KOPT-K1 (cell line): Measurements from ENCODE around the gene TWIST2.

ENCODE experiments used
- H3K27ac ChIP-seq: fragments of 200-600 bp; sonication (generic); 2 replicates; pipeline ENCODE4 v1.5.1; 2016; ENCODE audit warnings: antibody characterized with exemption, mild to moderate bottlenecking, low read depth, low read length; ENCODE audit not compliant: poor library complexity, severe bottlenecking
- H3K36me3 ChIP-seq: fragments of 200-600 bp; sonication (generic); 2 replicates; pipeline ENCODE4 v1.5.1; 2017; ENCODE audit warnings: antibody characterized with exemption, mild to moderate bottlenecking, low read length, moderate library complexity; ENCODE audit not compliant: insufficient read depth
- H3K9me3 ChIP-seq: fragments of 200-600 bp; sonication (generic); 2 replicates; pipeline ENCODE4 v1.5.1; 2017; ENCODE audit warnings: antibody characterized with exemption, low read length, mild to moderate bottlenecking; ENCODE audit not compliant: insufficient read depth, poor library complexity, severe bottlenecking

TWIST2 gene

DNA sequence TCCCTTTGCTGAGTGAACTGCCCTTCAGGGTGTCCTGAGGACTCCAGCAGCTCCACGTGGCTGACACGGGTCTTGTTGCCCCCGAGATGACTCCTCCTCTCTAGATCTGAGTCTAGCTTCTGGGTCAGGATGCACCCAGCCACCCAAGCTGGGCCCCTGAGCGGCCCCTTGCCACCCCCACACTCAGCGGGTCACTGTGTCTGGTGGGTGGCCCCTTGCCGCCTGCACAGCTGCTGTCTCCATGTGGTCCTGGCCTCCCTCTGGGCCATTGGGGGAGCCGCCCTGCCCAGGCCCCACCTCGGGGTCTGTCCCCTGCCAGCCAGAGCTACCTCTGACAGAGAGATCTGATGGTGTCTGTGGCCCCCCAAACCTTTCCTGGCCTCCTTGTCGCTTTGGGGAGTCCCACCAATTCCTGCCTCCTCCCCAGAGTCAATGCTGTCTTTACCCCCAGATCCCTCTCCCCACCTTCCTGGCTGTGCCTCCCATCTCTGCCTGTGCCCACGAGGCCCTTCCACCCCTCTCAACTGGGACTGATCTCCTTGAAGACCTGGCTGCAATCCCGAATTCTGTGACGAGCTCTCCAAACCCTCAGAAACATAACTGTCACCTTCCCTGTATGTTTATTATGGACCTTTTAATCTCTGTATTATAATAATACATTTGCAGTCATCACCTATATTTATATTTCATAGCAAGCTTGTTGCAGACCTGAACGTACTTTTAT lies 46.5 kb downstream of the TWIST2 start:
- Histone ChIP-seq H3K36me3 (no peaks in the 10 kb centered on the region), H3K27ac (no peak overlapping the region), H3K9me3 (no peaks in the 10 kb centered on the region)

DNA sequence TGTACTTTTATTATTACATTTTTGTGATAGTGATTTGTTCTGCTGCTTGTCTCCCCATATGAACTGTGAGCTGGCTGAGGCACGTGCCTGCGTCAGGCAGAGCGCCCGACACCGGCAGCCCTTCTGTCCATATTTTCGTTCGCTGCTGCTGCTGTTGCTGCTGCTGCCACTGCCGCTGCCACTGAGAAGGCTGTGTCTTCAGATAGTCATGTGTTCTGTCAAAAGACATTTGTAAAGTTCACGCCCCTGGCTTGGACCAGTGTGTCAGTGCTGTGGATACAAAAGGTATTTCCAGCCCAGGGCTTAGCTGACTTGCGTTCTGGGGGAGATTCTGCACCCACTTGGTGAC lies 47.0 kb downstream of the TWIST2 start:
- Histone ChIP-seq H3K27ac (no peak overlapping the region), H3K9me3 (no peaks in the 10 kb centered on the region), H3K36me3 (no peaks in the 10 kb centered on the region)

DNA sequence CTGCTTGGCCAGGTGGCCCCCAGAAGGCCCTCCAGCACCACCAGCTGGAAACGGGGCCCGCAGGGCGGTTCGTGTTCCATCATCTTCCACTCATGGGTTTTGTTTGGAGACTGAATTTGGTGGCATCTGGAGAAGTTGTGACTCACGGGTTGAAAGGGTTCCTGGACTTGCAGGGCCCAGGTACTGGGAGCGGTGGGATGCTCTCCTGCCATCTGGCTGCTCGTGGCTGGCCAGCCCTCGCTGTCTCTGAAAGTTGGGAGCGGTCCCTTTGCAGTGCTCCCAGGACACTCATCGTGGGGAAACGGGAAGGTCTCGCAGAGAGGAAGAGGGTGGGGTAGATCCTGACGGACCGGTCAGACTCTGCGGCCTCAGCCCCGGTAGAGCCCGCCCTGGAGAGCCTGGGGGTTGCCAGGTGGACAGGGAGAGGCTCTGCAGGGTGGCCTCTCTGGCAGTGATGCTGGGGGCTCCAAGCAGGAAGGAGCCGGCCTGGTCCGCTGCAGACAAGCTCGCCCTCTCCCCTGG lies 47.5 kb downstream of the TWIST2 start:
- Histone ChIP-seq H3K9me3 (no peaks in the 10 kb centered on the region), H3K27ac (no peak overlapping the region), H3K36me3 (no peaks in the 10 kb centered on the region)

DNA sequence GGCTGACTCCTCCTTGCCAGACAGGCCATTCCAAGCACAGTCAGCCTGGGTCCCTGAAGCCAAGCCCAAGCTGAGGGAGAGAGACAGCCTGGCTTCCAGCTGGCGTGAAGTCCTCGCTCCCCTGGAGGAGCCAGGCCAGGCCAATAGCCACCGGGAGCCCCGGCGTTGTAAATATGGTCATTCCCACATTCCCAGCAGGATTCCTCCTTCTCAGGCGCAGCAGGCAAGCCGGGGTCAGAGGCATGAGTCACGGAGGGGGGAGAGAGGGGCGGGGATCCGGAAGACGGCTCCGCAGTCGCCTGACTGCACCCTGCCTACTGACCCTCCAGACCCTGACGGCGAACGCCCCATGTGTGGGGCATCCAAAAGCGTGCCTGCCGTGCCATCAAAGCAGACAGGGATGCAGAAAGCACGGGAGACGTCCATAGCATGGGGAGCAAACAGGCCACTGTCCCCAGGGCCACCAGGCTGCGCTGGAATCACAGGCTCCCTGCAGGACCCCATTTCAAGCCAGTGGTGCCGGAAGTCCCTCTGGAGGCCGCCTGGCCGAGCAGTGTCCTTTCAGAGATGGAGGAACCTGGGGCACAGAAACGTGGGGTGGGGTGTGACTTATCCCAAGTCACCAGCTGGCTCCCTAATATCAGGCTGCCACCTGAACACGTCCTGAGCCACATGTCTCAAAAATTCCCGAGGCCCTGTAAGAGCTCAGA lies 48.2 kb downstream of the TWIST2 start:
- H3K9me3 ChIP-seq, result no peaks in the 10 kb centered on the region
- H3K27ac ChIP-seq, result no peak overlapping the region
- H3K36me3 ChIP-seq, result no peaks in the 10 kb centered on the region

DNA sequence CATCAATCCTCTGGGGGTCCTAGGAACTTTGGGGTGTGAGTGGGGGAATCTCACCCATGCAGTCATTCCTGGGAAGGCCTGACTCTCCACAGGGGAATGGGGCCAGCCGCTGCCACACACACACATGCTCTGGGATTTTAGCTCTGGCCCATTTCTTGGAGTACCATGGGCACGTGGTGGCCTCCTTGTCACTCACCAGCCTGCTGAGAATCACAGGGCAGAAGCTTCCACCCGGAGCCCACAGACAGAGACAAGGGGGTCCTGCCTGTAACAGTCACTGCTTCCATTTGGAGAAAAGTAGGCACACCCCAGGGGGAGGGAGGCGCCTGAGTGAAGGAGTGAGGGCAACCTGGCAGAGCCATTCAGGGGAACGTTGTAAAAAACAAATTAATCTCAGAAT lies 48.8 kb downstream of the TWIST2 start:
- Histone ChIP-seq H3K9me3 (no peaks in the 10 kb centered on the region), H3K27ac (no peak overlapping the region), H3K36me3 (no peaks in the 10 kb centered on the region)

DNA sequence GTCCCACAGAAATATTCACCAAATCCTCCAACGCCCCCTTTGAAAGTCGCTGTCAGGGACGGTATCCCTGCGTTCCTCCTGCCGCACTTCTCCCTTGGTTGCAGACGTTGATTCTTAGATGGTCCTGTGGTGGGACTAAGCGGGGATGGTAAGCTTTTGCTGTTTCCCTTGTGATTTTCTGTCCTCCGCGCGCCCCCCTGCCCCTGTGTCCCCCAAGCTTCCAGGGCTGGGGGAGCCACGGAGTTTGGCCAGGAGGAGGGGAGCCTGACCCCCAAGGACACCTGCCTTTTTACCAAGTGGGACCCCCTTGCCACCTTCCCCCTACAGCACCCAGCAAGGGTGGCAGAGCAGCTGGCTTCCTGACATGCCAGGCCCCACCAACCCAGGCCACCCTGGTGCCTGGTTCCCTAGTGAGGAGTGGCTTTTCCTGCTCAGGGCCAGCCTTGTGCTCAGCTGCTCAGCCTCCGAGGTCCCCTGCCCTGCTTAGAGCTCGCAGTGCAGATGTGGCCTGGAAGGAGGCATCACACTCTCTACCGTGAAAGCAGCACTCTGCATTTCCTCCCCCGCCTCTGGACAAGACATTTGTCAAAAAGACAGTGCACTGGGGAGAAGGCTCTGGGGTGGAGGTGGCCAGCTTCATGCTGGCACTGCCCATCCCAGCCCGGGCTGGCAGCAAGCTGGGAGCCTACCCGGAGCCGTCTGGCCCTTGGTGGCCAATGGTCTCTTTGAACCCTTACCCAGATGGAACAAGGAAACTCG lies 49.4 kb downstream of the TWIST2 start:
- no peaks in the 10 kb centered on the region for H3K36me3 ChIP-seq
- no peaks in the 10 kb centered on the region for H3K9me3 ChIP-seq
- no peak overlapping the region for H3K27ac ChIP-seq

DNA sequence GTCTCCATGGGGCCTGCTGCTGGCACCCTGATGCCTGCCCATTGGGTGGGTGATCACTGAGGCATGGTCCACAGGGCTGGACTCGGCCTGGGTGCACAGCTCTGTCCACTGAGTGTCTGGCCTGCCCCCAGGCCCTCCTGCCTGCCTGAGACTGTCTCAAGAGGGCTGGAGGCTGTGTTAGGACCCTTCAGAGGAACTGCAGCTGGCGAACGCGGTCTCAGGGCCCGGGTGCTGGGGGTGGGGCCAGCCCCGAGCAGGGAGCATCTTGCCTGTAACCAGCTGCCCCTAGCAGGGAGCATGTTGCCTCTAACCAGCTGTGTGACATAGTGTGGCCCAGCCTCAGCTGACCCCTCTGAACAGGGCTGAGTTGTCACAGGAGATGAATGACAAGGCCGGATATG lies 50.0 kb downstream of the TWIST2 start:
- Histone ChIP-seq H3K36me3 (no peaks in the 10 kb centered on the region), H3K27ac (no peak overlapping the region), H3K9me3 (no peaks in the 10 kb centered on the region)

DNA sequence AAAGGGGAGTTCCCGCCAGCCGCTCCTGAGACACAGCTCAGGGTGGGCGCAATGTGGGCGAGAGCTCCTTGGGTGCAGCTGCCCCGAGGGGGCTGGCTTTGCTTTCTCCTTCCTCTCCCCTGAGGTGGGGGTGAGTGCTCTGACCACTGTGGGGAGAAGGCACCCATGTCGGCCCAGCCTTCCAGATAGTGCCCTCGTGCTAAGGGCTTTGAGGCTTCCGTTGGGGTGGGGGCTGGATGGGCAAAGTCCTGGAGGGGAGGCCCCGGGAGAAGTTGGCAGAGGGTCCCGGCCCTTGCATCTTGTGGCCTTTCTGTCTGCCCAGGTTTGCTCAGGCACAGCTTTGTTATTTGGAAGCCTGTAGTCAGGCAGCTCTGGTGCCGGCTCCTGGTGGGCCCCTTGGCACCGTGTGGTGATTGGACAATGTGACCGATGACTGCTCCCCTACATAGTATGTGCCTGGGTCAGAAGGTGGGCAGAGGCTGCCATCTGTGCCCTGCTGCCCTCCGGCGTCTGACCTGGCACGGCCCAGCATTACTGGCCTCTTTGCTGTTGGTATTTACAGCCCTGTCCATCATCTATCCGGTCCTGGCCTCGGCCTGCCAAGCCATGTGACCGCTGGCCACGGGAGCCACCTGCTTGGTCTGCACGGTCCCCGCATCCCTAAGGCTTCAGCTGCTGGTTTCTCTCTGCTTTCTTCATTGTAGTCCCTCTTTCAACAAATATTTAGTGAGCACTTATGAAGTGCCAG lies 50.8 kb downstream of the TWIST2 start:
- Histone ChIP-seq H3K36me3 (no peaks in the 10 kb centered on the region), H3K9me3 (no peaks in the 10 kb centered on the region), H3K27ac (no peak overlapping the region)

DNA sequence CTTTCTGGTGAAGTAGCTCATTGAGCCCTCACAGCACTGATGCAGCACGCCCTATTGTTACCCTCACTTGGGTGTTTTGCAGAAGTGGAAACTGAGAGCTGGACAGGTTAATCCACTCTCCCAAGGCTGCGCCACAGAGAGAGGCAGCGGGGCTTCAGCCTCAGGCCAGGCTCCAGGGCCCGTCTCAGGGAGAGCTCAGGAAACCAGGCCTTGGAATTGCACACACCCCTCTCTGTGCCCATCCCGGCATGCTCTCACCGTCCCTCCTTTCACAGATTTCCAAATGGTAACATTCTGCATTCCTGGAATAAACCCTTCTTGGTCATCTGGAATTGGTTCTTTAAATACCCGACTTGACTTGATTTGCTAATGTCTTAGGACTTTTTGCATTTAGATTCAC lies 51.5 kb downstream of the TWIST2 start:
- no peak overlapping the region for H3K27ac ChIP-seq
- no peaks in the 10 kb centered on the region for H3K36me3 ChIP-seq
- H3K9me3 ChIP-seq, result no peaks in the 10 kb centered on the region

DNA sequence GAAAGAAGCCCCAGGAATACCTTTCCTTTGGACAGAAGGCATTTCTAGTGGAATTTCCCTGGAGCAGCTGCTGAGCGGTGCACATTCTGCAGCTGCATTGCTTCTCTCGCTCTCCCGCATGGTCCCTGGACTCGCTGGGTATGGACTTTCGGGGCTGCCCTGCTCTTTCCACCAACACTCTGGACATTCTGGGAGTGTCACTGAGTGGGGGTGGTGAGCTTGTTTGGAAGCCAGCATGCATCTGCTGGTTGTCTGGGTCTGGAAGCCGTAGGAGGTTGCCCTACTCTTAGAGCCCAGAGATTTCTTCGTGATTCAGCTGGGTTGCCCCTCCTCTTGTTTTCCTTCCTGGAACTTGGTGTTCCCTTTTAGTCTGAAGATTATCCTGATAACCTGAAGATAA lies 52.6 kb downstream of the TWIST2 start:
- no peaks in the 10 kb centered on the region for H3K9me3 ChIP-seq
- no peaks in the 10 kb centered on the region for H3K36me3 ChIP-seq
- H3K27ac ChIP-seq, result no peak overlapping the region

DNA sequence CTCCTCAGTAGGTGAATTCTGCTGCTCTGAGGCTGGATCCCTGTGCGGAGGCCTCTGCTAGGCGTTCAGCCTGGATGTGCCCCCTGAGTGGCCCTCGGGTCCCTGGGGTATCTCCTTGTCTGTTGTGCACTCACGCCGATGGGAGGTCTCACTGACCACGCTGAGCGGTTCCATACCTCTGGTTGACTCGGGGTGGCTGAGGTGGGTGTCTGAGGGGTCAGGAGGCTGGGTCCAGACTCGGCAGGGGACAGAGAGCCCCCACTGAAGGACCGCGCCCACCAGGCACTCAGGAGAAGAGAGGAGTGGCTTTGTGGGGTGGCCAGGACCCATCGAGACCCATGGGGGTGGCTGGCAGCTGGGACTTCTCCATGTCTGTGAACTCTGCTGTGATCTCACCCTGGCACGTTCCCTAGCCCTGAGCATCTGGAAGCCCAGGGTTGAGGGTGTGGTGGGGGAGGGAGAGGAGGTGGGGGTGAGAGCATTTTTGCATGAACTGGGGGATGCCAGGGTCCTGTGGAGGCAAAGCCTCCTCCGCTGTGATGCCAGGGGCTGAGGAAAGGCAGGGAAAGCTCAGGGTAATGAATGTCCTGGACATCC lies 53.7 kb downstream of the TWIST2 start:
- Histone ChIP-seq H3K9me3 (no peaks in the 10 kb centered on the region), H3K27ac (no peak overlapping the region), H3K36me3 (no peaks in the 10 kb centered on the region)

DNA sequence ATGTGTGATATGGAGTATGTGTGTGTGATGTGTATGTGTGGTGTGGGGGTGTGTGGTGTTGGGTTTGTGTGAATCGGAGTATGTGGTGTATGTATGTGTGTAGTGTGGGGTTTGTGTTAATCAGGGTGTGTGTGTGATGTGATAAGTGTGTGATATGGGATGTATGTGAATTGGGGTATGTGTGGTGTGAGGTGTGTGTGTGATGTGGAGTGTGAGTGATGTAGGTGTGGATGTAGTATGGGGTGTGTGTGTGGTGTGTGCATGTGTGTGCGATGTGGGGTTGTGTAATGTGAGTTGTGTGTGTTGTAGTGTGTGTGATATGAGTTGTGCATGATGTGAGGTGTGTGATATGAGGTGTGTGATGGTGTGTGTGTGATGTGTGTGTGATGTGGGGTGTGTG lies 54.4 kb downstream of the TWIST2 start:
- H3K9me3 ChIP-seq, result no peaks in the 10 kb centered on the region
- H3K27ac ChIP-seq, result no peak overlapping the region
- H3K36me3 ChIP-seq, result no peaks in the 10 kb centered on the region

DNA sequence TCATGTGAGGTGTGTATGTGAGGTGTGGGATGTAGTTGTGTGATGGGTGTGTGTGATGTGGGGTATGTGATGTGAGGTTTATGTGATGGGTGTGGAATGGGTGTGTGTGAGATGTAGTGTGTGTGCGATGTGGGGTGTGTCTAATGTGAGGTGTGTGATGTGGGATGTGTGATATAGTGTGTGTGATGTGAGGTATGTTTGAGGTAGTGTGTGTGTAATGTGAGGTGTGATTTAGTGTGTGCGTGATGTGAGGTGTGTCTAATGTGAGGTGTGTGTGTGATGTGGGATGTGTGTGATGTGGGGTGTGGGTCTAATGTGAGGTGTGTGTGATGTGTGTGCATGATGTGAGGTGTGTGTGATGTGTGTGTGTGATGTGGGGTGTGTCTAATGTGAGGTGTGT lies 55.3 kb downstream of the TWIST2 start:
- no peaks in the 10 kb centered on the region for H3K9me3 ChIP-seq
- no peaks in the 10 kb centered on the region for H3K36me3 ChIP-seq
- no peak overlapping the region for H3K27ac ChIP-seq

DNA sequence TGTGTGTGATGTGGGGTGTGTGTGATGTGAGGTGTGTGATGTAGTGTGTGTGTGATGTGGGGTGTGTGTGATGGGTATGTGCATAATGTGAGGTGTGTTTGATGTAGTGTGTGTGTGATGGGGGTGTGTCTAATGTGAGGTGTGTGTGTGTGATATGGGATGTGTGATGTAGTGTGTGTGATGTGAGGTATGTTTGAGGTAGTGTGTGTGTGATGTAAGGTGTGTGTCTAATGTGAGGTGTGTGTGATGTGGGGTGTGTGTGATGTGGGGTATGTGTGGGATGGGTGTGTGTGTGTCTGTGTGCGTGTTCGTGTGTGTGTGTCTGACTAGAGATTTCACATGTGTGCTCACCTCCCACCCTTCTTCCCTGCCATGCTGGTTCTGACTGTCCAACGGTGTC lies 56.3 kb downstream of the TWIST2 start:
- no peaks in the 10 kb centered on the region for H3K36me3 ChIP-seq
- no peaks in the 10 kb centered on the region for H3K9me3 ChIP-seq
- H3K27ac ChIP-seq, result no peak overlapping the region
